Stimulated activated effector memory CD8-positive, alpha-beta T cell treated with anti-CD3 and anti-CD28 coated beads, Interleukin-12 subunit alpha, Interleukin-12 subunit beta, amount 100 ng/mL, for 72 hours (primary cell): ENCODE results near the gene NINJ1.

Source experiments
- ATAC-seq: fragments of 150-1000 bp; cut with Tn5 transposase; 2 replicates; pipeline ENCODE4 v1.10.0; 2021
- DNase-seq, 2 donors: peaks; one replicate each; pipeline ENCODE4 v3.0.0; 2021 to 2022; ENCODE audit warnings: low spot score in 2 of 2
- H3K27ac Mint-ChIP-seq: one replicate; pipeline ENCODE4 v1.8.0; 2022; ENCODE audit warnings: mild to moderate bottlenecking, mixed read lengths
- H3K36me3 Mint-ChIP-seq: one replicate; pipeline ENCODE4 v1.8.0; 2022; ENCODE audit warnings: mild to moderate bottlenecking, mixed read lengths
- H3K4me1 Mint-ChIP-seq: one replicate; pipeline ENCODE4 v1.8.0; 2022; ENCODE audit warnings: mixed read lengths
- H3K4me3 Mint-ChIP-seq: one replicate; pipeline ENCODE4 v1.8.0; 2022; ENCODE audit warnings: mild to moderate bottlenecking, mixed read lengths
- H3K9me3 Mint-ChIP-seq: one replicate; pipeline ENCODE4 v1.8.0; 2022; ENCODE audit warnings: mixed read lengths

The NINJ1 gene

DNA sequence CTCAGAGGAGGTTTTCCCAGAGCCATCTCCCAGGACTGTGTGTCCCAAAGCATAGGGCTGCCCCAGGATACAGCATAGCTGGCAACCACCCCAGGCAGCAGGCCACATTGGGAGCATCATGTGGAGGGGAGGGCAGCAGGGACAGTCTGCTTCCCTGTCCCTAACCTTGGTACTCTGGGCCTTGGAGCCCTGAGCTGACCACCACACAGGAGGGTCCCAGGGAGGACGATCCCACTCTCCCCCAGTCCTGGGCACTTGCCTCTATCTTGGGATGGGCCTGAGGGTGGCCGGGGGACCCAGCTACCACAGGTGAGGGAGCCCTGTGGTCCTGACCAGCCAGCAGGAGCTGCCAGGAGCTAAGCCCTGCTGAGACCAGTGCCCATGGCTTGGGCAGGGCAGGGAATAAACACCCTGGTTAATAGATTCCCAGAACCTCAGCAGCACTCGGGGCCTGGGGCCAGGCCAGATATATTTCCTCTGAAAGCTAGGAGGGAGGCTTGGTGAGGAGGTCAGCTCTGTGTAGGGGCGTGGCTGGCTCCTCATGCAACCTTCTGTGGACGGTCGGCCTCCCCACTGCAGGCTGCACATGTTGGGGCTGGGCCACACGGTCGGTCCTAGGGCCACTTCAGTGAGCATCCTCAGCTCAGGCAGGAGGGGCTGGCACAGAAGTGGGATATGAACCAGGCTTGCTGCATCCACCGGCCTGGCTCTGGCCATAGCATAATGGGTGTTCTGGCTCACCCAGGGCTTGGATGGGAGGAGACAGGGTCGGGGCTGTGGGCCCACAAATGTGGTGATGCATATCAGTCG lies 4.2 kb downstream of the NINJ1 start:
- Mint-ChIP-seq H3K4me3 (peak overlapping the region; percentile 88), H3K36me3 (peaks cover 83% of the 10 kb centered on the region), H3K27ac (peak overlapping the region; percentile 94), H3K9me3 (no peaks in the 10 kb centered on the region), H3K4me1 (peaks cover 81% of the 10 kb centered on the region)
- no peak for DNase-seq
- no peak for ATAC-seq

DNA sequence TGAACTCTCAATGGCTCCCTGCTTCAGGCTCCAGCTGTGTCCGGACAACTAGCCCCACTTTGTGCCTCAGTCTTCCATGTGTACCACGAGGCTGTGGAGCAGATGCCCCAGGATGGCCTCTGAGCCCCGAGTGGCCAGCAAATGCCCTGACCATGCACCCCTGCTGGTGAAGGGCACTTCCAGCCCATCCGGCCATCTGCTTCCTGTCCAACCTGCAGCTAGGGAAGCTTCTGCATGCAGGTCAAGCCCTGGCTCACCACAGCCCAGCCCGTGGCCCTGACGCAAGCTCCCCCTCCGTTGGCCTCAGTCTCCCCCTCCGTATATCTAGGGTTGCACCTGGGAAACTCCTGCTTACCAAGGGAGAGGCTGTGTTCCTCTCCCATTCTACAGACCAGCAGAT lies 4.8 kb downstream of the NINJ1 start:
- H3K4me3 Mint-ChIP-seq = peak overlapping the region; percentile 63
- peaks cover 83% of the 10 kb centered on the region for H3K36me3 Mint-ChIP-seq
- DNase-seq (no peak), ATAC-seq (no peak)
- peaks cover 75% of the 10 kb centered on the region for H3K4me1 Mint-ChIP-seq
- H3K9me3 Mint-ChIP-seq = no peaks in the 10 kb centered on the region
- H3K27ac Mint-ChIP-seq = peak overlapping the region; percentile 94

DNA sequence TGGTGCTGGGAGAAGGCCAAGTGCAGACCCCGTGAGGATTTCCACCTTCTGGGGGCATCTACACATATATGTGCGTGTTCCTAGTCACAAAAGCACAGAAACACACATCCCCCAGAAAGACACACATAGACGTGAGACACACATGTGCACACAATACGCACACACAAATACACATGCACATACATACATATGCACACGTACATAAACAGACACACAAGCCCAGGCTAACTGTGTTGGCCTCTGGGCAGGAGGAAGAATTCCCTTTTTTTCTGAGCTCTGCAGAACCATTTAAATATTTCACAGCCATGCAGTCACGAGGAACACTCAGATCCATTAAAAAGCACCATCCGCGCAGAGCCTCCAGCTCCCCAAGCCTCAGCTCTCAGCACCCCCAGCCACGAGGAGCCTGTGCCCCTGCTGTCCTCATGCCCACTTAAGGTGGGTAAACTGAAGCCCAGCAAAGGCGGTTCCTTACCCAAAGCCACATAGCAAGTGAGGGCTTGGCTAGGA lies 5.3 kb downstream of the NINJ1 start:
- Mint-ChIP-seq H3K27ac (peak overlapping the region; percentile 91), H3K36me3 (peaks cover 87% of the 10 kb centered on the region), H3K9me3 (no peaks in the 10 kb centered on the region), H3K4me1 (peaks cover 75% of the 10 kb centered on the region), H3K4me3 (peak overlapping the region; percentile 63)
- ATAC-seq (no peak), DNase-seq (no peak)

GRCh38 chr9:93128011-93128714 lies 5.9 kb downstream of the NINJ1 start:
- H3K4me1 Mint-ChIP-seq = peaks cover 73% of the 10 kb centered on the region
- H3K9me3 Mint-ChIP-seq = no peaks in the 10 kb centered on the region
- no peak for DNase-seq
- peak overlapping the region; percentile 91 for H3K27ac Mint-ChIP-seq
- peak overlapping the region; percentile 63 for H3K4me3 Mint-ChIP-seq
- H3K36me3 Mint-ChIP-seq = peaks cover 87% of the 10 kb centered on the region
- no peak for ATAC-seq

- H3K36me3 Mint-ChIP-seq = peaks cover 87% of the 10 kb centered on the region
- H3K4me1 Mint-ChIP-seq = peaks cover 66% of the 10 kb centered on the region
- H3K9me3 Mint-ChIP-seq = no peaks in the 10 kb centered on the region
- DNase-seq (no peak), ATAC-seq (no peak)
- H3K27ac Mint-ChIP-seq = peak overlapping the region; percentile 91
- peak overlapping the region; percentile 63 for H3K4me3 Mint-ChIP-seq
Observed at GRCh38 chr9:93127395-93127911, 6.6 kb downstream of the NINJ1 start.

- Mint-ChIP-seq H3K36me3 (peaks cover 87% of the 10 kb centered on the region), H3K4me3 (peak overlapping the region; percentile 63), H3K4me1 (peaks cover 63% of the 10 kb centered on the region), H3K9me3 (no peaks in the 10 kb centered on the region), H3K27ac (peak overlapping the region; percentile 91)
- ATAC-seq (no peak), DNase-seq (no peak)
Observed at GRCh38 chr9:93126825-93127368, 7.2 kb downstream of the NINJ1 start.

DNA sequence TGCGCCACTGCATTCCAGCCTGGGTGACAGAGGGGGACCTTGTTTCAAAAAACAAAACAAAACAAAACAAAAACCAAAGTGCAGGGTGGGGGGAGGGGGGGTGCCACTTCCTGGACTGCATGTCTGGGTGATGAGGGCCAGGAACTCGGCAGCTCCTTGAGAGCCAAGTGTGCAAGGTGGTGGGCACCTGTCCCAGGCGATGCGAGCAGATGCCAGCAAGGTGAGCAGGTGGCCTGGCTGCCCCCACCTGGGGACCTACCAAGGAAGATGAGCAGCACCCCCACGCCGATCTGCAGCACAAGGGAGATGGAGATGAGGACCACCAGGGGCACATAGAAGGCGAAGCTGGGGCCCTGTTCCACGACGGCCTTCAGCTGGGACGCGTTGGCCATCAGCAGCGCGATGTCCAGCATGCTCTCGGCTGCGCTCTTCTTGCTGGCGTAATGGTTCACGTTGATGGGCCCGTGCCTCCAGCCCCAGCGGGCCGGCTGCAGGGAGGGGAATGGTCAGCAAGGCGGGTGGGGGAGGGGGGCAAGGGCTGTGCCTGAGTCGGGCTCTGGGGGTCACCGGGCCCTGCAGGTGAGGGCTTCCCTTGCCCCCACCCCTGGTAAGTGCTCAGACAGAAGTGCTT lies 7.8 kb downstream of the NINJ1 start:
- peak overlapping the region; percentile 91 for H3K27ac Mint-ChIP-seq
- no peak for ATAC-seq
- H3K9me3 Mint-ChIP-seq = no peaks in the 10 kb centered on the region
- no peak for DNase-seq
- peaks cover 63% of the 10 kb centered on the region for H3K4me1 Mint-ChIP-seq
- H3K36me3 Mint-ChIP-seq = peaks cover 87% of the 10 kb centered on the region
- peak overlapping the region; percentile 63 for H3K4me3 Mint-ChIP-seq

- Mint-ChIP-seq H3K4me1 (peaks cover 63% of the 10 kb centered on the region), H3K9me3 (no peaks in the 10 kb centered on the region), H3K4me3 (peak overlapping the region; percentile 63), H3K36me3 (peaks cover 87% of the 10 kb centered on the region), H3K27ac (peak overlapping the region; percentile 91)
- DNase-seq (no peak), ATAC-seq (no peak)
Observed at GRCh38 chr9:93125331-93125894, 8.6 kb downstream of the NINJ1 start.

GRCh38 chr9:93124793-93125192 lies 9.3 kb downstream of the NINJ1 start:
- ATAC-seq (no peak), DNase-seq (no peak)
- Mint-ChIP-seq H3K4me3 (no peak overlapping the region), H3K9me3 (no peaks in the 10 kb centered on the region), H3K4me1 (peaks cover 66% of the 10 kb centered on the region), H3K27ac (peak overlapping the region; percentile 20), H3K36me3 (peaks cover 89% of the 10 kb centered on the region)

DNA sequence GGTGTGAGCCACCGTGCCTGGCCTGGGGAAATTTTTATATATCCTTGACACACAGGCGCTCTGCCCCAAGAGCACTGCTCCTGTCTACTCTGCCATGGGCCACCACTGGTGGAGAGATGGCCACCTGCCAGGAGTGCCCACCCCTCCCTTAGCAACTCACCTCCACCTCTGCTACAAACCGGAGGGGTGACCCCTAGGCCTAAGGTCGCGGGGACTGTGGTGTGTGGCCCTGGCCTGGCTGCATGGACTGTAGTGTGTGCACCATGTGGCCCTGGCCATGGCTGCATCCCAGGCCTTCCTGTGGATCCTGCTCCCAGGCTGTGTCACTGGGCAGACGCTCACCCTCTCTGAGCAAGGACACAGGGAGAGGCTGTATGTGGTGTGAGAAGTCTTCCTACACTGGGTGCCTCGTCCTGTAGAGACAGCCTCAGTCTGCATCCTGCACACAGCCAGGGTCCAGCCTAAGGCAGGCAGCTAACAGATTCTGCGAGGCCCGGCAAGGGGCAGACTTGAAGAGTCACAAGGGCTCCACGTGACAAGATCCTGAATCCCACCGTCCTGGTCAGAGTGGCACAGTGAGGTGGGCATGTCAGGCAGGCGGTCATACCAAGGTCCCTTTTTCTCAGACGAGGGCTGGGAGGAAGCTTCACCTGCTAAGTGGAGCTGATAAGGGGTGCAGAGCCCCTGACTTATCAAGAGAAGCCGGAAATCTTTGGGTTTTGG lies 10.3 kb downstream of the NINJ1 start:
- peaks cover 66% of the 10 kb centered on the region for H3K4me1 Mint-ChIP-seq

GRCh38 chr9:93122721-93123221 lies 11.3 kb downstream of the NINJ1 start:
- ATAC-seq (no peak), DNase-seq (no peak)
- Mint-ChIP-seq H3K36me3 (peaks cover 93% of the 10 kb centered on the region), H3K4me3 (no peak overlapping the region), H3K9me3 (no peaks in the 10 kb centered on the region), H3K4me1 (peaks cover 63% of the 10 kb centered on the region), H3K27ac (no peak overlapping the region)

More for the DNA sequence above, 10.3 kb downstream of the NINJ1 start:
- Mint-ChIP-seq H3K36me3 (peaks cover 91% of the 10 kb centered on the region), H3K27ac (peak overlapping the region; percentile 20), H3K4me3 (no peak overlapping the region), H3K9me3 (no peaks in the 10 kb centered on the region)
- ATAC-seq = no peak
- no peak for DNase-seq

DNA sequence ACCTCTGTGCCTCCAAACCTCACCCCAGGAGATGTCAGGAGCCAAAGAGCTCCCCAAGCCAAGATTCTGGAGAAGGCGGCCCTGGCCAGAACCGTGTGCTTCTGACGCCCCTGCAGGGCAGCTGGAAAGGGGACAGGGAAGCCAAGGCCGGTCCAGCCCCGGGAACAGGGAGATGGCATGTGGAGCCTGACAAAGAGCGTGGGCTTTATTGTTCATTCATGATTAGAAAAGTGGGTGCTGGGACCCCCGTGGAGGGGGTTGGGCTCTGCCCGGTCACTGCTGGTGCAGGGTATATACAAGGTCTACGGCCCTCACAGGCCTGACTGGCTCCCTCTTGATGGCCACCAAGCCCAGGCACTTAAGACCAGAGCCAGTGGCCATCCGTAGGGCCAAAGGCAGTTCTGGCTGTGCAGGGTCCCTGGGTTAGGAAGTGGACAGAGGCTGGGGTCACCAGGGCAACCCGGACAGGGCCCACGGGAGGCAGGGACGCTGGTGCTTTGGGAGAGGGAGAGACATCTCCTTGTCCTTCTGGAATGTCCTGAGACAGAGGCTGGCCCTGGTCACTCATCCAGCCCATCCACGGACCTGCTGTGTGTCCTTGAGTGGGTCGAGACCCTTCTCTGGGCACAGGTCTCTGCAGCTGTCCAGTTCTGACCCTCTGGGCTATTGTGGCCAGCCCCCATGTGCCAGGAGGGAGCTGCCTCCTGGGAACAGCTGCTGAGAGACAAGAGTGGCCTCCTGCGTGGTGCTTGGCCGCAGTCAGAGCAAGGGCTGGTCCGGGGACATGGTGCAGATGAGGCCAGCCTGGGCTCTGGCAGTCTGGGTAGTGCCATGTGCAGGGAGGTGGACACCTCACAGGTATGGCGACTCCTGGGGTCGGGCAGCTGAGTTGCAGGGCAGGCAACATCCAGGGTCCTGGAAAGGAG lies 12.5 kb downstream of the NINJ1 start:
- DNase-seq (no peak), ATAC-seq (no peak)
- H3K36me3 Mint-ChIP-seq = peaks cover 93% of the 10 kb centered on the region
- peak overlapping the region; percentile 33 for H3K27ac Mint-ChIP-seq
- peaks cover 51% of the 10 kb centered on the region for H3K4me1 Mint-ChIP-seq
- no peaks in the 10 kb centered on the region for H3K9me3 Mint-ChIP-seq
- no peak overlapping the region for H3K4me3 Mint-ChIP-seq

DNA sequence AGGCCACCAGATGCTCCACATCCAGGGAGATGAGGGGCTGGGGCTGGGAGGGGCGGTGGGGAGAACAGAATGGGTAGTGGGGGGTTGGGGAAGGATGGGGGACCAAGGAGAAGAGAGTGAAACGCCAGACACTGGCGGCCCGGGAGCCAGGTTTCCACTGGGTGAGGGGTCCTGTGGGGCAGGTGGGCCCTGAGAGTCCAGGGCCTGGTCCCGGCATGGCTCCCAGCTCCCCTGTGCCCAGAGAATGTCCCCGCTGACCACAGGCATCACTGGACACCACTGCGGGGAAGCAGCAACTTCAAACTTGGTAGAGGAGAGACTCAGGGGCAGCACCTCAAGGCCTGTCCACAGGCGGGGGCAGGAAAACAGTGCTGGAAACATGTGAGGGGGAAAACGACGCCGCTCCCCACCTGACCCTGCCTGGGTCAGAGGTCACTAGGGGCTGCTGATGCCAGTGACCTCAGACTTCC lies 13.2 kb downstream of the NINJ1 start:
- peaks cover 86% of the 10 kb centered on the region for H3K36me3 Mint-ChIP-seq
- no peak for ATAC-seq
- peak overlapping the region; percentile 33 for H3K27ac Mint-ChIP-seq
- no peaks in the 10 kb centered on the region for H3K9me3 Mint-ChIP-seq
- DNase-seq = no peak
- peaks cover 44% of the 10 kb centered on the region for H3K4me1 Mint-ChIP-seq
- H3K4me3 Mint-ChIP-seq = no peak overlapping the region
